Fibroblast of the aortic adventitia (primary cell): Measurements from ENCODE around the gene FGFBP3. TPM values are rescaled to one million over a fixed set of nuclear protein-coding genes. Genes with fewer than 3 reads are reported as not detected.
"Not testable (repeated sequence)": the region's sequence is repeated elsewhere in the genome, so short reads cannot be mapped to it uniquely, and the experiment has no call there.

Experiments used
- DNase-seq: peaks from one replicate; pipeline ENCODE4 v3.0.0-alpha.2; 2010; ENCODE audit warnings: low read depth
- H3K4me3 ChIP-seq: 2 replicates; pipeline ENCODE4 v1.5.1; 2011; ENCODE audit warnings: low read depth, mild to moderate bottlenecking, control low read depth, low read length, moderate library complexity
- total RNA-seq: library from RNA; depleted of rRNA; stranded (reverse); fragments of >200 nt; gene quantifications from 2 replicates; pipeline ENCODE4 v1.2.3, GENCODE V29; 2012; ENCODE audit warnings: low replicate concordance
- TF ChIP-seq, protein P1 (sequence below): IDR thresholded peaks from 2 replicates; pipeline ENCODE4 v1.5.1; 2011; ENCODE audit warnings: mild to moderate bottlenecking, low read length, control low read depth, inconsistent platforms; ENCODE audit not compliant: insufficient read depth

The FGFBP3 gene
- total RNA-seq, 1 donor, result 1.2 TPM

- H3K4me3 ChIP-seq, result peak overlapping the region; percentile 18
- TF ChIP-seq, protein P1, sequence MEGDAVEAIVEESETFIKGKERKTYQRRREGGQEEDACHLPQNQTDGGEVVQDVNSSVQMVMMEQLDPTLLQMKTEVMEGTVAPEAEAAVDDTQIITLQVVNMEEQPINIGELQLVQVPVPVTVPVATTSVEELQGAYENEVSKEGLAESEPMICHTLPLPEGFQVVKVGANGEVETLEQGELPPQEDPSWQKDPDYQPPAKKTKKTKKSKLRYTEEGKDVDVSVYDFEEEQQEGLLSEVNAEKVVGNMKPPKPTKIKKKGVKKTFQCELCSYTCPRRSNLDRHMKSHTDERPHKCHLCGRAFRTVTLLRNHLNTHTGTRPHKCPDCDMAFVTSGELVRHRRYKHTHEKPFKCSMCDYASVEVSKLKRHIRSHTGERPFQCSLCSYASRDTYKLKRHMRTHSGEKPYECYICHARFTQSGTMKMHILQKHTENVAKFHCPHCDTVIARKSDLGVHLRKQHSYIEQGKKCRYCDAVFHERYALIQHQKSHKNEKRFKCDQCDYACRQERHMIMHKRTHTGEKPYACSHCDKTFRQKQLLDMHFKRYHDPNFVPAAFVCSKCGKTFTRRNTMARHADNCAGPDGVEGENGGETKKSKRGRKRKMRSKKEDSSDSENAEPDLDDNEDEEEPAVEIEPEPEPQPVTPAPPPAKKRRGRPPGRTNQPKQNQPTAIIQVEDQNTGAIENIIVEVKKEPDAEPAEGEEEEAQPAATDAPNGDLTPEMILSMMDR, result no peak
- DNase-seq, result peak; percentile 28
Measured at GRCh38 chr10:91907033-91907594, 2.2 kb downstream of the FGFBP3 start.

- DNase-seq, result peak; percentile 91
- TF ChIP-seq, protein P1, result no peak
- H3K4me3 ChIP-seq, result no peak overlapping the region
Measured at GRCh38 chr10:91901784-91902677, 7.3 kb downstream of the FGFBP3 start.

GRCh38 chr10:91897421-91897820 is 11.9 kb downstream of the FGFBP3 start:
- no peak overlapping the region for H3K4me3 ChIP-seq
- no peak for DNase-seq
- TF ChIP-seq, protein P1, result no peak

GRCh38 chr10:91896212-91896756 is 13.0 kb downstream of the FGFBP3 start:
- no peak for DNase-seq
- TF ChIP-seq, protein P1, result no peak

GRCh38 chr10:91894261-91894685 is 15.0 kb downstream of the FGFBP3 start:
- H3K4me3 ChIP-seq, DNase-seq: not testable (repeated sequence)

More at GRCh38 chr10:91896212-91896756, 13.0 kb downstream of the FGFBP3 start:
- no peak overlapping the region for H3K4me3 ChIP-seq

GRCh38 chr10:91893051-91893450 is 16.2 kb downstream of the FGFBP3 start:
- TF ChIP-seq, protein P1, result no peak
- DNase-seq, result no peak

More at GRCh38 chr10:91893051-91893450, 16.2 kb downstream of the FGFBP3 start:
- H3K4me3 ChIP-seq, result no peak overlapping the region
